ENCODE results near the gene VNN1.
"Not testable (repeated sequence)": the region's sequence is repeated elsewhere in the genome, so short reads cannot be mapped to it uniquely, and the experiment has no call there.

The VNN1 gene

DNA sequence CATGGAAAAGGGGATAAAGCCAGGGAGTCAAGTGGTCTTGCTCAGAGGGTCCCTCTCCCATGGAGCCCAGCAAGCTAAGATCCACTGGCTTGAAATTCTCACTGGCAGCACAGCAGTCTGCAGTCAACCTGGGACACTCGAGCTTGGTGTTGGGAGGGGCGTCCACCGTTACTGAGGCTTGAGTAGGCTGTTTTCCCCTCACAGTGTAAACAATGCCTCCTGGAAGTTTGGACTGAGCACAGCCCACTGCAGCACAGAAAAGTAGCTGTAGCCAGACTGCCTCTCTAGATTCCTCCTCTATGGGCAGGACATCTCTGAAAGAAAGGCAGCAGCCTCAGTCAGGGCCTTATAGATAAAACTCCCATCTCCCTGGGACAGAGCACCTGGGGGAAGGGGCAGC lies 78.6 kb downstream of the VNN1 start:
- DNase-seq; in situ Hi-C loops (cut with HindIII; ENCODE audit: low pct_ligation_motif_present, low pct_unique_long_range_greater_than_20kb, low sequenced_read_pairs): not testable (repeated sequence)

DNA sequence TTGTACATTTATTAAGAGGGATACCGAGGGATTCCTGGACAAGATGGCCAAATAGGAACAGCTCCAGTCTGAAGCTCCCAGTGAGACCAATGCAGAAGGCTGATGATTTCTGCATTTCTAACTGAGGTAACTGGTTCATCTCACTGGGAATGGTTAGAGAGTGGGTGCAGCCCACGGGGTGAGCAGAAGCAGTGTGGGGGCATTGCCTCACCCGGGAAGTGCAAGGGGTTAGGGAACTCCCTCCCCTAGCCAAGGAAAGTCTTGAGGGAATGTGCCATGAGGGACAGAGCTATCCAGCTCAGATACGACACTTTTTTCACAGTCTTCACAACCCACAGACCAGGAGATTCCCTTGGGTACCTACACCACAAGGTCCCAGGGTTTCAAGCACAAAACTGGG lies 79.1 kb downstream of the VNN1 start:
- DNase-seq, result no peak
- in situ Hi-C loops (cut with HindIII; ENCODE audit: low pct_ligation_motif_present, low pct_unique_long_range_greater_than_20kb, low sequenced_read_pairs), result no loop called here

DNA sequence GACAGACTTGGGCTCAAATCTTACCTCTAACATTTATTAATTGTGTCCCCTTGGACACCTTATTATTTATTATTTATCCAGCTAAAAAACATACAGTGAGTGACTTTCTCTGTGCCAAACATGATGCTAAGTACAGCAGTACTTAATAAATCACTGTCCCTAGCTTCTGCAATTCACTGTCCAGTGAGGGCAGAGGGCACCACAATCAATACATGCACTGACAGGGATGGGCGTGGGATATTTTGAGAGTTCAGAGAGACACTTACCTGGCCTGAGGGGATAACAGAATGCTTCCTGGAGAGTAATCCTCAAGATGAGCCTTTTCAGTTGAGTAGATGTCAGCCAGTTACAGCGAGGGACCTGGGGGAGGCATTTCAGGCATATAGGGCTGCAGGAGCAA lies 80.5 kb downstream of the VNN1 start:
- no peak for DNase-seq
- in situ Hi-C loops (cut with HindIII; ENCODE audit: low pct_ligation_motif_present, low pct_unique_long_range_greater_than_20kb, low sequenced_read_pairs), result no loop called here

All from ACHN (cell line).